ENCODE data around the gene RAP1GAP.

DNA sequence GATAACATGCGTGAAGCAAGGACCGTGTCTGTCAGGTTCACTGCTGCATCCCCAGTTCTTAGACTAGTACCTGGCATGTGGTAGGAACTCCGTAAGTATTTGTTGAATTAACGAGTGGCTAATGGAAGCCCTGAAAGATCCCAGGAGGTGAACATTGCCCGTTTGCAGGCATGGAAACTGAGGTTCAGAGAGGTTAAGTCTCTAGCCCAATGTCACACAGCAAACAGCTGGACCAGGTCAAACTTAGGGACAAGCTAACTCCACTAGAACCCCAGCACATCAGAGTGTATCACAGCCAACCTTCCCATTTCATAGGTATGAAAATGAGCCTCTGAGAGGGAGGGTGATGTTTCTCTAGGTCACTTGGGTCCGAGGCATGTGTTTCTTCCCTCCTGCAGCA, 27.6 kb downstream of the RAP1GAP start:
- TF ChIP-seq POLR2A (IDR thresholded peaks at IDR 0.05; ENCODE audit: borderline replicate concordance, extremely low read depth, insufficient read depth, insufficient read length) = no peak
- TF ChIP-seq JUND (IDR thresholded peaks at IDR 0.05) = no peak
- no peak for TF ChIP-seq ZNF274 (IDR thresholded peaks at IDR 0.05; ENCODE audit: low read depth, low read length)
- TF ChIP-seq CEBPB (IDR thresholded peaks at IDR 0.05; ENCODE audit: low read depth) = no peak
- TF ChIP-seq, protein P1, sequence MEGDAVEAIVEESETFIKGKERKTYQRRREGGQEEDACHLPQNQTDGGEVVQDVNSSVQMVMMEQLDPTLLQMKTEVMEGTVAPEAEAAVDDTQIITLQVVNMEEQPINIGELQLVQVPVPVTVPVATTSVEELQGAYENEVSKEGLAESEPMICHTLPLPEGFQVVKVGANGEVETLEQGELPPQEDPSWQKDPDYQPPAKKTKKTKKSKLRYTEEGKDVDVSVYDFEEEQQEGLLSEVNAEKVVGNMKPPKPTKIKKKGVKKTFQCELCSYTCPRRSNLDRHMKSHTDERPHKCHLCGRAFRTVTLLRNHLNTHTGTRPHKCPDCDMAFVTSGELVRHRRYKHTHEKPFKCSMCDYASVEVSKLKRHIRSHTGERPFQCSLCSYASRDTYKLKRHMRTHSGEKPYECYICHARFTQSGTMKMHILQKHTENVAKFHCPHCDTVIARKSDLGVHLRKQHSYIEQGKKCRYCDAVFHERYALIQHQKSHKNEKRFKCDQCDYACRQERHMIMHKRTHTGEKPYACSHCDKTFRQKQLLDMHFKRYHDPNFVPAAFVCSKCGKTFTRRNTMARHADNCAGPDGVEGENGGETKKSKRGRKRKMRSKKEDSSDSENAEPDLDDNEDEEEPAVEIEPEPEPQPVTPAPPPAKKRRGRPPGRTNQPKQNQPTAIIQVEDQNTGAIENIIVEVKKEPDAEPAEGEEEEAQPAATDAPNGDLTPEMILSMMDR (IDR thresholded peaks at IDR 0.05 in 2 of 3, conservative IDR thresholded peaks at IDR 0.05 in 1 of 3; ENCODE audit: borderline replicate concordance in 1 of 3, insufficient read depth in 1 of 3, low read depth in 2 of 3, low read length in 2 of 3) = no peak
- no peak for TF ChIP-seq FOSL1 (IDR thresholded peaks at IDR 0.05; ENCODE audit: low read depth)
- TF ChIP-seq EGR1 (IDR thresholded peaks at IDR 0.05; ENCODE audit: low read depth) = no peak
- no peak for TF ChIP-seq SP1 (IDR thresholded peaks at IDR 0.05; ENCODE audit: low read depth)
- TF ChIP-seq, protein P2, sequence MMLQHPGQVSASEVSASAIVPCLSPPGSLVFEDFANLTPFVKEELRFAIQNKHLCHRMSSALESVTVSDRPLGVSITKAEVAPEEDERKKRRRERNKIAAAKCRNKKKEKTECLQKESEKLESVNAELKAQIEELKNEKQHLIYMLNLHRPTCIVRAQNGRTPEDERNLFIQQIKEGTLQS (IDR thresholded peaks at IDR 0.05) = no peak
- TF ChIP-seq RAD21 (IDR thresholded peaks at IDR 0.05; ENCODE audit: low read depth) = no peak

All from HCT116 (cell line).